ENCODE results near the gene TNS1. TPM values are rescaled to one million over a fixed set of nuclear protein-coding genes. Genes with fewer than 3 reads are reported as not detected.
A peak's percentile ranks its signal among the peaks of the same experiment; 100 is the strongest.

The TNS1 gene
- total and polyA plus RNA-seq, 7 experiments from 2014 or later, result 0.50 to 5.0 (median 0.81) TPM; not detected in 2

DNA sequence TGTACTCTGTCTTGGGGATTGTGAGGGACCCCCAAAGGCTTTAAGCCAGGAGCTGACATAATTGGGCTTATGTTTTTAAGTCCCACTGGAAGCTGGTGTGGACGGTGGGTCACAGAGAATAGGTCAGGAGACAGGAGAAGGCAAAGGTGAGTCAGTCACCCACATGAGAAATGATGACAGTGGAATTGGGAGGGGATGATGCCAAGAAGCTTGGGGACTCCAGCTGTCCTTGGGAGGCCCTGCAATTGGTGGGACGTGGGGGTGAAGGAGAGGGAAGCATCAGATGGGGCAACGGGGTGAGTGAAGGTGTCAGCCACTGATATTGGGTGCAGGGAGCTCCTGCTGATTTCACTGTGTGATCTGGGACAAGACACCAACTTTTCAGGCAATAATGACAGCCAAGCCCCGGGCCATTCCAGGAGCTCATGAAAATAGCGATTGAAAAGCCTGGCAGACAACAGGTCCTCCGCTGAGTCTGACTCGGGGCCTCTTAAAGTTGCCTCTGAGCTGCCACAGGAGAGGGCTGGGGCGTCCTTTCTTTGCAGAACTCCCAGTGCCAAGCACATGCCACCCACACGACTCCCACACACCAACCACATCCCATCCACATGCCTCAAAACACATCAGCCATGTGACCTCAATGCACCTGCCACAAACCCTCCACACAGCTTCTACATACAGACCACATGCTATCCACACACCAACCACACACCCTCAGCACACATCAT lies 13.4 kb downstream of the TNS1 start:
- Mint-ChIP-seq H3K27me3 (peaks cover 6 to 13% (median 8%) of the 10 kb centered on the region in 5 donors), H3K4me3 (no peak overlapping the region), H3K9me3 (no peaks in the 10 kb centered on the region), H3K36me3 (no peaks in the 10 kb centered on the region), H3K4me1 (peaks cover 0 to 10% (median 0%) of the 10 kb centered on the region in 7 donors), H3K27ac (no peak overlapping the region)
- no peaks in the 10 kb centered on the region for H3K27me3 ChIP-seq (ENCODE audit: control insufficient read depth in 2 of 2, insufficient read depth in 2 of 2, low read length in 2 of 2)
- no peaks in the 10 kb centered on the region for H3K4me1 ChIP-seq (ENCODE audit: control insufficient read depth in 2 of 2, insufficient read depth in 2 of 2, low read length in 2 of 2)
- H3K27ac ChIP-seq (ENCODE audit: low read depth, low read length), result no peak overlapping the region
- CTCF ChIA-PET, result interaction anchor here (0.8 kb wide), 1 partner anchor 205 kb away, joined by 3 read pairs; no protein-coding TSS in a partner anchor
- DNase-seq (no peak), ATAC-seq (no peak)
- H3K4me3 ChIP-seq (ENCODE audit: low read length), result no peak overlapping the region
- POLR2A ChIA-PET, result no interaction called here
- H3K36me3 ChIP-seq (ENCODE audit: control insufficient read depth in 2 of 3, insufficient read depth in 3 of 3, low read length in 3 of 3), result no peaks in the 10 kb centered on the region
- intact Hi-C loops (cut with micrococcal nuclease), result no loop called here
- H3K9me3 ChIP-seq (ENCODE audit: control insufficient read depth in 2 of 3, low read length in 3 of 3), result no peaks in the 10 kb centered on the region

DNA sequence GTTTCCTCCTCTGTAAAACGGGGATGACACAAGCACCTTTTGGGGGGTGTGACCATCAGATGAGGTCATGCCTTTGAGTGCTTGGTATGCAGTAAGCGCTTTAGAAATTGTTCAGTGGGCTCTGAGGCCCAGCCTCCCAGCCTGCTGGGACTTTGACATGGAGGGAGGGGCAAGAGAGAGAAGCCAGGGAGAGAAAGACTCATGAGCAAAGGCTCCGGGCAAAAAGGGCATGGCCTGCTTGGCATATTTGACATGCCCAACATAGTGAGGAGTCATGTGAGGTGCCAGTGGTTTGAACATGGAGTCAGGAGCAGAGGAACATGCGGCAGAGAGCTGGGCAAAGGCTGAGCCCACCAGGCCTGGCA lies 14.0 kb downstream of the TNS1 start:
- Histone ChIP-seq H3K27ac (ENCODE audit: low read depth, low read length) (no peak overlapping the region), H3K4me1 (ENCODE audit: control insufficient read depth in 2 of 2, insufficient read depth in 2 of 2, low read length in 2 of 2) (no peaks in the 10 kb centered on the region), H3K27me3 (ENCODE audit: control insufficient read depth in 2 of 2, insufficient read depth in 2 of 2, low read length in 2 of 2) (no peaks in the 10 kb centered on the region), H3K36me3 (ENCODE audit: control insufficient read depth in 2 of 3, insufficient read depth in 3 of 3, low read length in 3 of 3) (no peaks in the 10 kb centered on the region), H3K9me3 (ENCODE audit: control insufficient read depth in 2 of 3, low read length in 3 of 3) (no peaks in the 10 kb centered on the region), H3K4me3 (ENCODE audit: low read length) (no peak overlapping the region)
- ChIA-PET POLR2A (no interaction called here), CTCF (interaction anchor here (0.8 kb wide), 1 partner anchor 204 kb away, joined by 3 read pairs; no protein-coding TSS in a partner anchor)
- Mint-ChIP-seq H3K27me3 (peaks cover 6 to 13% (median 8%) of the 10 kb centered on the region in 5 donors), H3K9me3 (no peaks in the 10 kb centered on the region), H3K36me3 (no peaks in the 10 kb centered on the region), H3K4me3 (no peak overlapping the region), H3K4me1 (peaks cover 0 to 10% (median 0%) of the 10 kb centered on the region in 7 donors), H3K27ac (no peak overlapping the region)
- intact Hi-C loops (cut with micrococcal nuclease), result loop anchor here (1.0 kb wide), 4 partner anchors 79 to 204 kb away; no protein-coding TSS in a partner anchor
- ATAC-seq, result no peak
- DNase-seq, result no peak

DNA sequence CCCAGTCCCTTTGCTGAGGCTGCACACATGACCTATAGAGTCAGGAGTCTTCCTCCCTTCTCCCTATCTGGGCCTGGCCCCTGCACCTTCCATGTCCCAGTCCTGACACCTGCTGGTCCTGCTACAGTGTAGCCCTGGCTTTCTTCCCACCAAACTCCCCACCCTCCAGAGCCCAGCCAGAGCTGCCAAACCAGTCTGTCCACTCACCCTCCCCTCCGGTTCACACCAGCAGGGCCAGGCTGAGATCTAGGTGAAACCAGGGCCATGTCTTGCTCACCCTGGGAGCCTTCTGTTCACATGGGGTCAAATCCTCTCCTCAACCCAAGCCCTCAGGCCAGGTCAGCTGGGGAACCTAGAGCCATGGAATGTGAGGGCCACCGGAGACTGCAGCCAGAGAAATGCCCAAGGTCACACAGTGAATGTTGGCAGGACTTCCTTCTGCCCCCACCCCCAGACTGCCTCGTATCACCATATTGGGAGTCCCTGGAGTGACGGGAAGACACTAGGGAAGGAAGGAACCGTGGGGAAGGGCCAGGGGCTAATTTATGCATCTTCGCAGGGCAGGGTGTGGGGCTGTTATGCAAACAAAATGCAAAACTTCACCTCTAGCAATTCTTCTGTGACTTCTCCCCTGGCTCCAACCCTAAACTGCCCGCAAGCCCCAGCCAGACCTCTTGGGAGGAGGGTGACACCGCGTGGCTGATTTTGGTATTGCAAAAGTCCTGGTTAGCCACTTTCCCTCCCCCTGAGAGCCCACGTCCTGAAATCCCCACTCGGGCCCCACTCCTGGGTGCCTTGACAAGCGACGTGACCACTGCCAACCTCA lies 14.6 kb downstream of the TNS1 start:
- peak in 7 of 9 donors; percentile 14 to 74 (median 31) for DNase-seq
- H3K27me3 Mint-ChIP-seq, result peaks cover 2 to 11% (median 7%) of the 10 kb centered on the region in 5 donors
- H3K27ac Mint-ChIP-seq, result no peak overlapping the region
- Histone ChIP-seq H3K27ac (ENCODE audit: low read depth, low read length) (no peak overlapping the region), H3K4me1 (ENCODE audit: control insufficient read depth in 2 of 2, insufficient read depth in 2 of 2, low read length in 2 of 2) (no peaks in the 10 kb centered on the region), H3K4me3 (ENCODE audit: low read length) (no peak overlapping the region), H3K36me3 (ENCODE audit: control insufficient read depth in 2 of 3, insufficient read depth in 3 of 3, low read length in 3 of 3) (no peaks in the 10 kb centered on the region), H3K27me3 (ENCODE audit: control insufficient read depth in 2 of 2, insufficient read depth in 2 of 2, low read length in 2 of 2) (no peaks in the 10 kb centered on the region), H3K9me3 (ENCODE audit: control insufficient read depth in 2 of 3, low read length in 3 of 3) (no peaks in the 10 kb centered on the region)
- H3K9me3 Mint-ChIP-seq, result no peaks in the 10 kb centered on the region
- CTCF ChIA-PET, result no interaction called here
- H3K36me3 Mint-ChIP-seq, result no peaks in the 10 kb centered on the region
- POLR2A ChIA-PET, result no interaction called here
- no peak overlapping the region for H3K4me3 Mint-ChIP-seq
- H3K4me1 Mint-ChIP-seq, result peaks cover 0 to 10% (median 0%) of the 10 kb centered on the region in 7 donors
- peak; percentile 77 for ATAC-seq
- intact Hi-C loops (cut with micrococcal nuclease), result loop anchor here (1.0 kb wide), 4 partner anchors 80 to 203 kb away; no protein-coding TSS in a partner anchor

DNA sequence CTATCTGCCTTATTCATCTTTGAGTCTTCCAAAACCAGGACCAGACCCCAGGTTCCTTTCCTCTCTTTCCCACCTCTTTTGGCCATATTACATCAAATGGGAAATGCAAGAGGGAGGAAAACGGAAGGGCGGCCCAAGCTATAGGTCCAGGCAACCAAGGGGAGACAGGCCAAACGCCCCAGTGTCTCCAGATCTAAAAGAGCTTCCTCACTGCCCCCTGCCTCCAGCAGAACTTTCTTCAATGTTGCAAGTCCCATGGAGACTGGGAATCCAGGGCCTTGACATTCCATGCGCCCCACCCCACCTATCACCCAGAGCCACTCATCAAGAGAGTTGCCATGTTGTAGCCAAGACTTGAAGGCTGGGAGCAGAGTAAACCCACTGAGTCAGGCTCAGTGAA lies 15.4 kb downstream of the TNS1 start:
- H3K9me3 ChIP-seq (ENCODE audit: control insufficient read depth in 2 of 3, low read length in 3 of 3), result no peaks in the 10 kb centered on the region
- ChIA-PET CTCF (no interaction called here), POLR2A (no interaction called here)
- no peaks in the 10 kb centered on the region for H3K4me1 ChIP-seq (ENCODE audit: control insufficient read depth in 2 of 2, insufficient read depth in 2 of 2, low read length in 2 of 2)
- H3K27me3 Mint-ChIP-seq, result peaks cover 0 to 8% (median 6%) of the 10 kb centered on the region in 5 donors
- H3K27ac ChIP-seq (ENCODE audit: low read depth, low read length), result no peak overlapping the region
- no peaks in the 10 kb centered on the region for H3K27me3 ChIP-seq (ENCODE audit: control insufficient read depth in 2 of 2, insufficient read depth in 2 of 2, low read length in 2 of 2)
- DNase-seq (no peak), ATAC-seq (no peak)
- no peak overlapping the region for H3K27ac Mint-ChIP-seq
- intact Hi-C loops (cut with micrococcal nuclease), result no loop called here
- H3K4me1 Mint-ChIP-seq, result peaks cover 0 to 10% (median 0%) of the 10 kb centered on the region in 7 donors
- H3K36me3 Mint-ChIP-seq, result no peaks in the 10 kb centered on the region
- no peaks in the 10 kb centered on the region for H3K36me3 ChIP-seq (ENCODE audit: control insufficient read depth in 2 of 3, insufficient read depth in 3 of 3, low read length in 3 of 3)
- H3K4me3 Mint-ChIP-seq, result no peak overlapping the region
- no peaks in the 10 kb centered on the region for H3K9me3 Mint-ChIP-seq
- no peak overlapping the region for H3K4me3 ChIP-seq (ENCODE audit: low read length)

DNA sequence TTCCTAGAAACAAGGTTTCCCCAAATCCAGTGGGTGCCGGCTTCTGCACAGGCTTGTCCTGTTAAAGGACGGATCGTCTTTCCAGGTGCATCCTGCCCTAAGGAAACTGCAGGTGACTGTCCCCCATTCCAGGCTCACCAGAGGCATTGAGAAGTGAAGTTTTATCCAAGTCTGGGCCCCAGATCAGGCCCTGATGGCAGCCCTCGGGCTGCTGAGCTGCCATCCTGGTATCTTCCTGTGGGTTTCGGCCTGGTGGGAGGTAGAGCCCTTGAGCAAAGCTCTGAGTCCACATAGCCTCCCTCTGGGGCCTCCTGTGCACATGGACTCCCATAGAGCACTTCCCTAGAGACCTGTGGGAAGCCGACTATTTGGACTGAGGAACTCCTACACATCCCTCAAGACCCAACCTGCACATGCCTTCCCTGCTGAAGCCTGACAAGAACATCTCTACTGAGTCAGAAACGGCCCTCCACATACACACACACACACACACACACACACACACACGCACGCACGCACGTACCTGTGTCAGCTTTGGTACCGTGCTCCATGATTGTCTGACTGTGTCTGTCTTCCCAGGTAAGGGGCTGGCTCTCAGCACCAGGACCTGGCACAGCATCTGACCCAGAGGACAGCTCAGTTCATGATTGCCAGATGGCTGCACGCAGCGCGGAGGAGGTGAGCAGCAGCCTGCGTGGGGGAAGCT lies 16.4 kb downstream of the TNS1 start:
- H3K4me3 ChIP-seq (ENCODE audit: low read length), result no peak overlapping the region
- no peak overlapping the region for H3K27ac ChIP-seq (ENCODE audit: low read depth, low read length)
- H3K27me3 ChIP-seq (ENCODE audit: control insufficient read depth in 2 of 2, insufficient read depth in 2 of 2, low read length in 2 of 2), result no peaks in the 10 kb centered on the region
- ATAC-seq (no peak), DNase-seq (no peak)
- H3K4me1 Mint-ChIP-seq, result peaks cover 0 to 10% (median 0%) of the 10 kb centered on the region in 7 donors
- H3K27me3 Mint-ChIP-seq, result peaks cover 0 to 6% (median 4%) of the 10 kb centered on the region in 5 donors
- H3K27ac Mint-ChIP-seq, result no peak overlapping the region
- no peaks in the 10 kb centered on the region for H3K9me3 ChIP-seq (ENCODE audit: control insufficient read depth in 2 of 3, low read length in 3 of 3)
- no peaks in the 10 kb centered on the region for H3K36me3 ChIP-seq (ENCODE audit: control insufficient read depth in 2 of 3, insufficient read depth in 3 of 3, low read length in 3 of 3)
- ChIA-PET CTCF (interaction anchor here (0.6 kb wide), 1 partner anchor 546 kb away, joined by 3 read pairs; no protein-coding TSS in a partner anchor), POLR2A (no interaction called here)
- no peaks in the 10 kb centered on the region for H3K36me3 Mint-ChIP-seq
- H3K4me3 Mint-ChIP-seq, result no peak overlapping the region
- peaks cover 0 to 3% (median 0%) of the 10 kb centered on the region in 11 donors for H3K9me3 Mint-ChIP-seq
- intact Hi-C loops (cut with micrococcal nuclease), result no loop called here
- H3K4me1 ChIP-seq (ENCODE audit: control insufficient read depth in 2 of 2, insufficient read depth in 2 of 2, low read length in 2 of 2), result no peaks in the 10 kb centered on the region
